Epithelial cell of prostate (primary cell): Measurements from ENCODE around the gene SLCO2B1.
"Not testable (repeated sequence)": the region's sequence is repeated elsewhere in the genome, so short reads cannot be mapped to it uniquely, and the experiment has no call there.

ENCODE experiments used
- DNase-seq: peaks from one replicate; pipeline ENCODE4 v3.0.0-alpha.2; 2011; ENCODE audit warnings: low read depth, low spot score
- H3K27ac ChIP-seq: fragments of 450-650 bp; 2 replicates; pipeline ENCODE4 v1.5.1; 2017; ENCODE audit warnings: mild to moderate bottlenecking

Gene SLCO2B1, protein sequence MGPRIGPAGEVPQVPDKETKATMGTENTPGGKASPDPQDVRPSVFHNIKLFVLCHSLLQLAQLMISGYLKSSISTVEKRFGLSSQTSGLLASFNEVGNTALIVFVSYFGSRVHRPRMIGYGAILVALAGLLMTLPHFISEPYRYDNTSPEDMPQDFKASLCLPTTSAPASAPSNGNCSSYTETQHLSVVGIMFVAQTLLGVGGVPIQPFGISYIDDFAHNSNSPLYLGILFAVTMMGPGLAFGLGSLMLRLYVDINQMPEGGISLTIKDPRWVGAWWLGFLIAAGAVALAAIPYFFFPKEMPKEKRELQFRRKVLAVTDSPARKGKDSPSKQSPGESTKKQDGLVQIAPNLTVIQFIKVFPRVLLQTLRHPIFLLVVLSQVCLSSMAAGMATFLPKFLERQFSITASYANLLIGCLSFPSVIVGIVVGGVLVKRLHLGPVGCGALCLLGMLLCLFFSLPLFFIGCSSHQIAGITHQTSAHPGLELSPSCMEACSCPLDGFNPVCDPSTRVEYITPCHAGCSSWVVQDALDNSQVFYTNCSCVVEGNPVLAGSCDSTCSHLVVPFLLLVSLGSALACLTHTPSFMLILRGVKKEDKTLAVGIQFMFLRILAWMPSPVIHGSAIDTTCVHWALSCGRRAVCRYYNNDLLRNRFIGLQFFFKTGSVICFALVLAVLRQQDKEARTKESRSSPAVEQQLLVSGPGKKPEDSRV

DNA sequence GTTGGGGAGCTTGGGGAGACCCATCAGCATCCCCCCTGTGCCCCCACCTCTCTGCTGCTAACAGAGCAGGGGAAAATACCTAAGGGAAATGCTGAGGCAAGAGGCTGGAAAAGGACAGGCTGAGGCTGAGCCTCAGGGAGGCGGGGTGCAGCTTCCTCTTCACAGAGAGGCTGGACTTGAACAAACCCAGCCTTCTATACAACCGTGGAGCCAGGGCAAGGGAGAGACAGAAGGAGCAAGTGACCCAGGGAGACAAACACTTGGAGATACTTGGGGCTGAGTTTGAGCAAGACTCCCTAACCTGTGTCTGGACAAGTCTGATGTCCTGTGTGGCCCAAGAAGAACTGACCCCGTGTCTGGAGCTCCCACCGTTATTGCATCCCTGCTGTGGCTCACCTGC lies at the start of gene SLCO2B1:
Gene SLCO2B1, plus strand, starts transcription at position 229 of the 400 bp plus-strand sequence. CDS start 275 bp downstream, outside the sequence.
- no peak within 1 kb of the TSS for H3K27ac ChIP-seq
- DNase-seq, result no peak

DNA sequence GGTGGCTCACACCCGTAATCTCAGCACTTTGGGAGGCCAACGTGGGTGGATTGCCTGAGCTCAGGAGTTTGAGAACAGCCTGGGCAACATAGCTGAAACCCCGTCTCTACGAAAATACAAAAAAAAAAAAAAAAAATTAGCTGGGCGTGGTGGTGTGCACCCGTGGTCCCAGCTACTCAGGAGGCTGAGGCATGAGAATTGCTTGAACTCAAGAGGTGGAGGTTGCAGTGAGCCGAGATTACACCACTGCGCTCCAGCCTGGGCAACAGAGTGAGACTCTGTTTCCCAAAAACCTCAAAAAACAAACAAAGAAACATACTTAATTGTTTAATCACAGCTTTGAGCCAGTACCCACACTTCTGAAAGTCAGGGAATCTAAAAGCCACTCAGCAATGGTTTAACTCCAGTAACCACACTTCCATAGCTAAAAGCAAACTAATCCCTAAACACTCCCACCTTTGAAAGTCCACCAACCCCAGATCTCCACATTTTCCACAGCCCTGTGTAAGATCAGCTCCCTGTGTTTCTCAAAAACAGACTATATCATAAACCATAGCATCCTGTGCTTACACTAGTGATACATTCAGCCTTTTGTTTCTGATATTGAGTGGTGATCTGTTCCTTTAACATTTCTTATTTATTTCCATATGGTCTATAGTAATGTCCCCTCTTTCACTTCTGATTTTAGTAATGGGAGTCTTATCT lies 49.3 kb upstream of the SLCO2B1 start:
- no peak for DNase-seq
- no peak overlapping the region for H3K27ac ChIP-seq

DNA sequence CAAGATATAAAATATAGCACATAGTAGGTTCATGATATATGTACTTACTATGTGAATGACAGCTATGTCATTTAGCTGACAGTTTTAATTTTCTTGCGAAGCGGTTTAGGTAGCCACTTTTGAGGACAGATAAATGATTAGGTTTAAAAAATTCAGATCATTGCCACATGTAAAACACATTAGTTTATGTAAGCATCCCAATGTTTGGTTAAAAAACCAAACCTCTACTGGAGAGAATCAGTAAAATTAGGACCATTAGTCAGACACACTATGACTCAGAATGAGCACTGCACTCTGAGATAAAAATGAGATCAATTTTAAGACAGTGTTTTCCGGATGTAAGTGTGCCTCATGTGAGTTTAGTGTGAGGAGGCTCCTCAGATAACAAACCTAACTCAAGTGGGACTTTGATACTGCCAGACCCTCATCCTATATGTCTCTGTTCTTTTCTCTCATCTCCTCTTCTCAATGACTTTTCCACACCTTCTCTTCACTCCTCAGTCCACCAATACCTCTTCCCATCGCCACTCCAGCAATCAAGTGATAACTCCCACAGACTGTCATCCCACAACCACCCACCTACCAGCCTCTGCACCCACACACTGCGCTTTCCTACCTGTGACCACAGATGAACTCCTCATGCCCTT lies 47.4 kb upstream of the SLCO2B1 start:
- no peak for DNase-seq
- no peak overlapping the region for H3K27ac ChIP-seq

DNA sequence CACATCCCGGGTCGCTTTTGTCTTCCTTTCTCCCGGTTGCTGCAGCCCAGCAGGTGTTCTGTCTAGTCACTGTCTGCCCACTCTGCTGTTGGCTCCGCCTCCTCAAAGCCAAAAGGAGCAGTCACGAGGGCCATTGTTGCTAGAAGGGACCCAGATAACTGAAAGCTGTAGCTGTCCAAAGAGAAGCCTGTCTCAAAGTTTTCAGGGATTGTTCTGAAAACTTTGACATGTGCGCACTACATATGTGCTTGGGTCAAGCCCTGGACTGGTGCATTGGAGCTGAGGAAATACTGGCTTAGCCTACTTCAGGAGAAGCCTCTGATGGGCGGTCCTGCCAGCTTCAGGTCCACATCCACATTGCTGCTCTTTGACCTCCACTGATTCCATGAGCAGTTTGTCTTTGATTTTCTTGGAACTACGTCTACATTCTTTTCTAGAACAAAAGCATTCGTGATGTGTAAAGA lies 45.4 kb upstream of the SLCO2B1 start:
- no peak for DNase-seq
- no peak overlapping the region for H3K27ac ChIP-seq

DNA sequence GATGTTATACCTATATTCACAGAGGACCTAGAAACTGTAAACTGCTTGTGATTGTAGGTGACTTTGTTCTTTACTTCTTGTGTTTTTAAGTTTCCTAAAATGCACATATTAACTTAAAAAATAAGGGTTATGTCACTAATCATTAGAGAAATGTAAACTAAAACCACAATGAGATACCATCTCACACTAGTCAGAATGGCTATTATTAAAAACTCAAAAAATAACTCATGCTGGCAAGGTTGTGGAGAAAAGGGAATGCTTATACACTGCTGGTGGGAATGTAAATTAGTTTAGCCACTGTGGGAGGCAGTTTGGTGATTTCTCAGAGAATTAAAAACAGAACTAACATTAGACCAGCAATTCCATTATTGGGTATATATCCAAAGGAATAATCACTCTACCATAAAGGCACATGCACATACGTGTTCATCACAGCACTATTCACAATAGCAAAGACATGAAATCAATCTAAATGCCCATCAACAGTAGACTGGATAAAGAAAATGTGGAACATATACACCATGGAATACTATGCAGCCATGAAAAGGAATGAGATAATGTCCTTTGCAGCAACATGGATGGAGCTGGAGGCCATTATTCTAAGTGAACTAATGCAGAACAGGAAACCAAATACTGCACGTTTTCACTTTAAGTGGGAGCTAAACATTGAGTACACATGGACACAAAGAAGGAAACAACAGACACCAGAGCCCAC lies 44.8 kb upstream of the SLCO2B1 start:
- H3K27ac ChIP-seq, DNase-seq: not testable (repeated sequence)

DNA sequence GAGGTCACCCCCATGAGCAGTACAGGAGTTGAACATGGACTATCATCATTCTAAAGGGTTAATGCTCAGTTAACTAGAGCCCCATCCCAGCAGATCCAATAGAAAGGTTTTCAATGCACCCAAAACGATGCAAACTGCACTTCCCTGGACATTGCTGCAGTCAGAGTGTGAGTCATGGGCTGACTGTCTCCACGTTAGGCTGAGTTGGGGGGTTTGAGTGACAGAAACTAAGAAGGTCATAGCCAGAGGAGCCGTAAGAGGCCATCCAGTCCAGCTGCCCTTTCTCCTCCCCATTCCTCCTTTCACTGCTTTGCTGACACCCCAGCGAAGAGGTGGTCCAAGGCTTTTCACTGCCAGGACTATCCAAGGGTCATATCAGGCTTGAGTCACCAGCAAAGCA lies 43.7 kb upstream of the SLCO2B1 start:
- no peak overlapping the region for H3K27ac ChIP-seq
- DNase-seq, result no peak

DNA sequence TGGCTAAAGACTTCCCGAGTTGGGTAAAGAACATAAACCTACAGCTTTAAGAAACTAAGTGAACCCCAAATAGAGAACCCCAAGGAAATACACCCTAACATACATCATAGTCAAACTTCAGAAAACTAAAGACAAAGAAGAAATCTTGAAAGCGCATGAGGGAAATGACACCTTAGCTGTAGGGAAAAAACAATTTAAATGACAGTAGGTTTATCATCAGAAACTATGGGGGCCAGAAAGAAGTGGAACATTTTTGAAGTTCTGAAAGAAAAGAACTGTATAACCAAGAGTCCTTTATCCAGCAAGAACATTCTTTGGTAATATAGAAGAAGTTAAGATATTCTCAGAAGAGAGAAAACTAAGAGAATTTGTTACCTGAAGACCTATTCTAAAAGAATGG lies 38.7 kb upstream of the SLCO2B1 start:
- H3K27ac ChIP-seq, result no peak overlapping the region

DNA sequence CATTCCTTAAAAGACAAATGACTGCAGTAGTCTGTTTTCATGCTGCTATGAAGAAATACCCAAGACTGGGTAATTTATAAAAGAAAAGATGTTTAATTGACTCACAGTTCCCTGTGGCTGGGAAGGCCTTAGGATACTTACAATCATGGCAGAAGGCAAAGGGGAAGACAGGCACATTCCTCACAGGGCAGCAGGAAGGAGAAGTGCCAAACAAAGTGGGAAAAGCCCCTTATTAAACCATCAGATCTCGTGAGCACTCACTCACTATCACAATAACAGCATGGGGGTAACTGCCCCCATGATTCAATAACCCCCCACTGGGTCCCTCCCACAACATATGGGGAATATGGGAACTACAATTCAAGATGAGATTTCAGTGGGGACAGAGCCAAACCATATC lies 37.9 kb upstream of the SLCO2B1 start:
- H3K27ac ChIP-seq, result no peak overlapping the region
- no peak for DNase-seq

More for the DNA sequence above, 38.7 kb upstream of the SLCO2B1 start:
- DNase-seq, result no peak

DNA sequence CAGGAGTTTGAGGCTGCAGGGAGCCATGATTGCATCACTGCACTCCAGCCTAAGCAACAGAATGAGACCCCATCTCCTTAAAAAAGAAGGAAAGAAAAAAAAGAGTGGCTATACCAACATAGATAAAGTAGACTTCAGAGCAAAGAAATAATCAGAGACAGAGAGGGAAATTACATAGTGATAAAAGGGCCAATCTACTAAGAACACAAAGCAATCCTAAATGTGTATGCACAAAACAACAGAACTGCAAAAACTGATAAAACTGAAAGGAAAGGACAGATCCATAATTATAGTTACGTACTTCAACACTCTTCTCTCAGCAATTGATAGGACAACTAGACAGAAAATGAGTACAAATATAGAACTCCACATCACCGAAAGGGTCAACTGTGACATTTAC lies 36.4 kb upstream of the SLCO2B1 start:
- no peak for DNase-seq
- no peak overlapping the region for H3K27ac ChIP-seq

DNA sequence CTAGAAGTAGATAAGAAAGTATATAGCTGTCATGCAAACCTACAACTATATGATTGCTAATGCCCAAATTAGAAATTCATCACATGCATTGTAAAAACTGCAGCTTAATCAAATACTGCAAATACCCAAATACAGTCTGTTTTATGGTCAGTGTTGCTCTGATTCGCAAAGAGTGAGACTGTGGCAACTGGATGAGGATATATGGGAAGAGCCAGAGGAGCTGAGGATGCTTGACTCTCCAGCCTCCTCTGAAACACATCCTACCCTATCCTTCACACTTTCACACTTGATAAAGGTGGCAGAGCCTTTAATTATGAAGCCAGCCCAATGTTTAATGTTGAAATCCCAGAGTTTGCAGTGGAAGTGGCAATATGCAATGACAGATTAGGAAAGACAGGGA lies 32.3 kb upstream of the SLCO2B1 start:
- no peak overlapping the region for H3K27ac ChIP-seq
- no peak for DNase-seq

DNA sequence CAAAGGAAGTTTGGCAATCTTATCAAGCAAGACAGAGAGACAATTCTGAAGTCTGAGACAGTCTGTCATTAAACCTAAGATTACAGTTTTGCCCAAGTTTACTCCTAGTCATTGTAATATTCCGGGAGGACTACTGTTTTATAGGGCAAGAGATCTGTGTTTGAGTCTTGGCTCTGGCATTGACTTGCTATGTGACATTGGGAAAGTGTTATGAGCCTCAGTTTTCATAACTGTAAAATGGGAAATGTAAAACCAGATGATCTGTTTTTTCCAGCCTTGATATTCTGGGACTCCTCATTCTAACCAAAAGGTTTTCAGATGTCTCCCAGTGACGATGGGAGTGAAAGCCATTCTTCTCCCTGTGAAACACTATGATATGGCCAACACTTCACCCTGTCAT lies 24.3 kb upstream of the SLCO2B1 start:
- DNase-seq, result no peak
- H3K27ac ChIP-seq, result no peak overlapping the region

DNA sequence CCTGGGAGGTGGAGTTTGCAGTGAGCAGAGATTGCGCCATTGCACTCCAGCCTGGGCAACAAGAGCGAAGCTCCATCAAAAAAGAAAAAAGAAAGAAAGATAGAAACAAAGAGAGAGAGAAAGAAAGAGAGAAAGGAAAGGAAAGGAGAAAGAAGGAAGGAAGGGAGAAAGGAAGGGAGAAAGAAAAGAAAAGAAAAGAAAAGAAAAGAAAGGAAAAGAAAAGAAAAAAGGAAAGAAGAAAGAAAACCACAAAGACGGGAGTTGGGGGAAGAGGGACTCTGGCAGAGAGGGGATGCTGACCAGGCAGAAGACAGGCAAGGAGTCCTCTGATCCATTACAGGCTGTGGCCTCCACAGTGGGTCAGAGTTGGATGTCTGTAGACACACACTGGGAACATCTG lies 18.8 kb upstream of the SLCO2B1 start:
- H3K27ac ChIP-seq, result no peak overlapping the region
- DNase-seq, result no peak

DNA sequence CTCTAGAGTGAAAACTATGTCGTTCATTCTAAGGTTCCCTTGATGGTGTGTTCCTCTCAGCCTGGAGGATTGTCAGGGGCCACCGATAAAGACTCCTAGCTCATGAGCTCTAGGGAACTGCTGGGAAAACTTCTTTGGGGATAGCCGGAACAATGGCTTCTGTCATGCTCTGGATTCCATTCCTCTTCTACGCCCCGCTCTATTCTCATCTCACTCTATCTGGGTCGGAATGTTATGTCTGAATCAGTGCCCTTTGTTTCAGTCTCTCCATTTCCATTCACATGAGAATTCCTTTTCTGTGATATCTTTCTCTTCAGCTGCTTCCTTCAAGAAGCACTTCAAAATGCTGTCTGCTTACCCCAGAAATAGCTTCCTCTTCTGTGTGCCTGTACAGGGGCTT lies 16.9 kb upstream of the SLCO2B1 start:
- DNase-seq, result no peak
- no peak overlapping the region for H3K27ac ChIP-seq

DNA sequence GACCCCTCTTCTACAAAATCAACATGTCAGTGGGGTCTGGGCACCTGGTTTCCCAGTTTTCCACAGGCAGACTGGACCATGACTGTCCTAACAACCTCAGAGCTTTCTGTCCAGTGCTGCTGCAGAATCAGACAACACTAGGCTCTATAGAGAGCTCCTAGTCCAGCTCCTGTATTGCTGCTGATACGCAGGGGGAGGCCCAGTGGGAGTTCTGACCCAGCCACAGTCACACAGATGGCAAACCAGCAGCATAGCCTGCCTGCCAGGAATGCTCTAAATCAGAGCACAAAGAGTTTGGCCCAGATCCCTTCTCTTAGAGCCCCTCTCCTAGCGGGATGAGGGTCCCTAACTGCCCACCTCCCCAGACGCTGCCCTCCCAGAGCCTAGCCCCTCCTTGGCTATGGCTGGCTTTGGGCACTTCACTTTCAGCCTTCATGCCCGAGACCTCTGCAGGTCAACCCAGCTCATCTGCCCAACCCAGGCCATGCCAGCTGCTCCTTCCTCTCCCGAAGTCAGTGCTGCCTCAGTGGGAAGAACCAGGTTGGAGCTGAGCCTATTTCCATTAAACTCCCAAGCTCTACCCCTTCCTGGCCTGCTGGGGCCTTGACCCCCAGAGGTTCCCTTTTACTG lies 15.8 kb upstream of the SLCO2B1 start:
- no peak for DNase-seq
- no peak overlapping the region for H3K27ac ChIP-seq

DNA sequence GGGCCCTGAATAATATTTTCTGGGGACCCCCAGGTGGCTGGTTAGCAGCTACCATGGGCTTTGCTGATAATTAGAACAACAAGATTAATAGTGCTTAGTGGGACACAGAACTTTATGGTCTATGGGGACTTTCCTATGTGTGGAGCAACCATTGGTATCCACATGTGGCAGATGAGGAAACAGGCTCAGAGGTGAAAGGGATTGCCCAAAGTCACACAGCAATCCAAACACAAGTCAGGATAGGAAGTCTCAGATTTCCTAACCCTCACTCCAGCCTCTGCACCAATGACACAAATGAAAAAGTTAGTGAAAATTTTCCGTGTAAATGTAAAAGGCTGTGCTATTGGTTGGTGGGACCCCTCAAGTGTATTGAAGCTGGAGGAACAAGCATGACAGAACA lies 15.3 kb upstream of the SLCO2B1 start:
- DNase-seq, result no peak
- no peak overlapping the region for H3K27ac ChIP-seq

DNA sequence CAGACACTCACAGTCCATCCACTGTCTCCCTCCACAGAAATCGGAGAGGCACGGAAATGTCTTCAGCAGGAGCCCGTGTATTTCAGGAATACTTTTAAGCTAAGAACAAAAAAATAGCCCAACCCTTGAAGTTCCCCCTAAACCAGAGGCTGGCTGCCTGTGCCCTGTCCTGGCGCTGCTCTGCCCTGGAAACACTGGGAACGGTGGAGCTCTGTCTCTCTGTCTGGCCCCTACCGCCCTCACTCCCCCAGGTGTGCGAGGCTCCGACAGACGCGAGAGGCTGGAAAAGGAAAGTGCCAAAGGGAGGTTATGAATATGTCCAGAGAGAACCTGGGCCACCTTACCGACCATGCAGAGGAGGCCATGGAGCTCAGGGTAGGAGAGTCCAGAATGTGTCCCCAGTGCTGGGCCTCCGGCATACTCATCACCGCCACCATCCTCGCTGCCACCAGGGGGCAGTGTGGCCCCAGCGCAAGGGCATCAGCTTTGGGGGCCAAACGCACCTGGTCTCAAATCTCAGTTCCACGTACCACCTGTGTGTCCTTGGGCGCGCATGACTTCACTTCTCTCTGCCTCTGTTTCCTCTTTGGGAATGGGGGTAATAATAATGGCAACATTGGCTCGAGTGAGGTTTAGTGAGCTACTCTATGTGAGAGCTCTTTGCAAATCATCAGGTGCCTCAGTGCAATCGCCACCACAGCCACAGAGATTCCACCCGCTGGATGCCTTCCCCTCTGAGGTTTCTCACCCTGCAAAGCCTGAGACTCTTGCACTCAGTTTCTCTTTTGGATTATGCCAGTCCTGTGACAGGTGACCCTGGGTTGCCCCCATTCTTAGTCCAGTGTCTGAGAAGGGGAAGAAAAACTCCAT lies 10.4 kb upstream of the SLCO2B1 start:
- H3K27ac ChIP-seq, result no peak overlapping the region
- no peak for DNase-seq

DNA sequence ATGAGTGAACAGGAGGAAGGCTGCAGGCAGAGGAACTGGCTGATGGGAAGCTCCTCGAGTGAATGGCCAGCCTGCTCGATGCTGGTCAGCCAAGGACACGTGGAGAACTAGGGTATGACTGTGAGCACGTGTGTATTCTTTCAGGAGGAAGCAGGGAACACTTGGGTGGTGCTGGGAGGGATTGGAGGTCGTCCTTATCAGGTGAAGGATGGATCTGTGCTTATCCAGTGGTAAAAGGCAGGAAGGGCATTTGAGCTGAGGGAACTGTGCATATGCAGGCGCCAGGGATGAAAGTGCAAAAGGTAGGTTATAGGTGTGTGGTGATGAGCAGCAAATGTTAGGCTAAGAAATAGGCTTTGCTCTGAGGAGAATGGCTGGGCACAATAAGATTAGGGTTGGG lies 9.7 kb upstream of the SLCO2B1 start:
- no peak overlapping the region for H3K27ac ChIP-seq
- DNase-seq, result no peak

DNA sequence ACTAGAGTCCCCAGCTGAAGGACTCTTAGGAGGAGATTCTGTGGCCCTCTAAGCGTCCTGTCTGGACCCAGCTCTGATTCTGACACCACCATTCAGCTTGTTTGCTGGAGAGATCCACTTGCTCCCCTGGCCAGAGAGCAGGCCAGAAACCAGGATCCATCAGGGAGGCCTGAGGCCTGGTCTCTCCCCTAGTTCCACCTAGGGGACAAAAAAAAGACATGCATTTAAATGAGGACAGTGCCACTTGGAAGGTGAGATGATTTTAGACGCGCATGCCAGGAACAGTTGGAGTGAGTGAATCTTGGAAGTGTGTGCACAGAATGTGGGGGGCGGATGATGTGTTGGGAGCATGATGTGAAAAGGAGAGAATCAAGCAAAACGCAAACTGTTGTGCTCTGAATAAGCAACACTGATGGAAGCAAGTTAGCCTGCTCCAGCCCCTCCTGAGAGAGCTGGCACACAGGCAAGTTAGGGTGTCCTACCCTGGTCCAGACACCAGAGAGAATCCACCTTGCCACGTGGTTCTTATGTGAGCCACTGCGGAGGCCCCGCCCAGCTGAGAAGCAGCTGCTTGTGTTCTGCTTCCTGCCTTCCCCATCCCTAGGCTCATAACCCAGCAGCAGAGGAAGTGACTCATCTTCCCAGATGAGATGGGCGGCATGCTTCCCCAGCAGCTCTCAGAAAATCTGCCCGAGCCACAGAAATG lies 8.0 kb upstream of the SLCO2B1 start:
- peak overlapping the region; percentile 23 for H3K27ac ChIP-seq
- DNase-seq, result peak; percentile 69
